T-helper 2 cell treated with Interferon-gamma antibody and Interleukin-4, amounts not matched to agents 100 ng/mL and 5 ng/mL, for 36 hours (primary cell): Measurements from ENCODE around the gene LMX1A. TPM values are rescaled to one million over a fixed set of nuclear protein-coding genes. Genes with fewer than 3 reads are reported as not detected.

Source experiments
- intact Hi-C: fragments of 100-400 bp; cut with micrococcal nuclease; formaldehyde crosslinking; loops from one replicate; pipeline ENCODE4 v1.15.1; 2023
- total RNA-seq: library from RNA; stranded (reverse); gene quantifications from 2 replicates; pipeline ENCODE4 v1.2.3, GENCODE V29; 2022

The LMX1A gene
- total RNA-seq, 1 donor from 2014 or later, result not detected

- intact Hi-C loops, result no loop called here
Measured at GRCh38 chr1:165328136-165328535, 28.4 kb downstream of the LMX1A start.

- intact Hi-C loops, result no loop called here
Measured at GRCh38 chr1:165327538-165327937, 29.0 kb downstream of the LMX1A start.

- intact Hi-C loops, result no loop called here
Measured at GRCh38 chr1:165325460-165326203, 30.9 kb downstream of the LMX1A start.

GRCh38 chr1:165324050-165324449 lies 32.5 kb downstream of the LMX1A start:
- intact Hi-C loops, result no loop called here

- intact Hi-C loops, result no loop called here
Measured at GRCh38 chr1:165317612-165318011, 38.9 kb downstream of the LMX1A start.

- intact Hi-C loops, result no loop called here
Measured at GRCh38 chr1:165316153-165316772, 40.3 kb downstream of the LMX1A start.

GRCh38 chr1:165315481-165315880 lies 41.0 kb downstream of the LMX1A start:
- intact Hi-C loops, result no loop called here

- intact Hi-C loops, result no loop called here
Measured at GRCh38 chr1:165313903-165314302, 42.6 kb downstream of the LMX1A start.

GRCh38 chr1:165312591-165312990 lies 43.9 kb downstream of the LMX1A start:
- intact Hi-C loops, result no loop called here

- intact Hi-C loops, result no loop called here
Measured at GRCh38 chr1:165306543-165307434, 49.7 kb downstream of the LMX1A start.

GRCh38 chr1:165303386-165303785 lies 53.1 kb downstream of the LMX1A start:
- intact Hi-C loops, result no loop called here

GRCh38 chr1:165300400-165300903 lies 56.1 kb downstream of the LMX1A start:
- intact Hi-C loops, result no loop called here

GRCh38 chr1:165298203-165298820 lies 58.2 kb downstream of the LMX1A start:
- intact Hi-C loops, result no loop called here

GRCh38 chr1:165296205-165296604 lies 60.3 kb downstream of the LMX1A start:
- intact Hi-C loops, result no loop called here

GRCh38 chr1:165290148-165290547 lies 66.4 kb downstream of the LMX1A start:
- intact Hi-C loops, result no loop called here

GRCh38 chr1:165289556-165289955 lies 67.0 kb downstream of the LMX1A start:
- intact Hi-C loops, result no loop called here

GRCh38 chr1:165288350-165289120 lies 68.0 kb downstream of the LMX1A start:
- intact Hi-C loops, result no loop called here

- intact Hi-C loops, result no loop called here
Measured at GRCh38 chr1:165287781-165288180, 68.7 kb downstream of the LMX1A start.

- intact Hi-C loops, result no loop called here
Measured at GRCh38 chr1:165287329-165287728, 69.2 kb downstream of the LMX1A start.

GRCh38 chr1:165284454-165284853 lies 72.1 kb downstream of the LMX1A start:
- intact Hi-C loops, result no loop called here
